Endothelial cell of umbilical vein (primary cell): ENCODE measurements around the gene JMJD6. TPM values are rescaled to one million over a fixed set of nuclear protein-coding genes. Genes with fewer than 3 reads are reported as not detected.

ENCODE experiments used
- BruUV-seq: library from RNA; stranded (reverse); fragments of 400-500 nt; replicated peaks from 2 replicates; lab custom pipeline; 2021; lab: Mats Ljungman, UMichigan
- CTCF ChIA-PET: fragments of 300-600, 350-600 bp; sonication (Branson Sonifier 250); formaldehyde crosslinking; loops from one replicate; lab custom pipeline; 2021; ENCODE audit warnings: antibody characterized with exemption, inconsistent platforms; lab: Charles Lee
- POLR2A ChIA-PET: fragments of 300-600, 350-600 bp; sonication (Branson Sonifier 250); formaldehyde crosslinking; loops from one replicate; lab custom pipeline; 2021; ENCODE audit warnings: antibody characterized with exemption, inconsistent platforms; lab: Charles Lee
- DNase-seq: peaks from one replicate; pipeline ENCODE4 v3.0.0-alpha.2; 2011; ENCODE audit warnings: low read depth, low spot score
- FAIRE-seq: peaks from 2 replicates; lab custom pipeline; 2011; peaks lifted over from hg19 to GRCh38; lab: Jason Lieb, UNC
- H2AFZ ChIP-seq: 2 replicates; pipeline ENCODE4 v1.6.0; 2012; ENCODE audit warnings: low read depth, low read length, control low read depth, inconsistent platforms
- H3K27ac ChIP-seq: 2 replicates; pipeline ENCODE4 v1.5.1; 2011; ENCODE audit warnings: low read depth, mild to moderate bottlenecking, control low read depth, low read length, moderate library complexity; ENCODE audit not compliant: insufficient read depth
- H3K27me3 ChIP-seq, 2 experiments: 2 replicates each; pipeline versions ENCODE4 v1.6.0 to v1.6.1; 2011; ENCODE audit warnings: low read length in 2 of 2, mixed read lengths in 1 of 2; ENCODE audit not compliant: control insufficient read depth in 2 of 2, insufficient read depth in 2 of 2
- H3K36me3 ChIP-seq, 2 experiments: 2 replicates in 1 of 2; 3 replicates in 1 of 2; pipeline ENCODE4 v1.5.1; 2011; ENCODE audit warnings: low read length in 2 of 2, mild to moderate bottlenecking in 1 of 2, moderate library complexity in 1 of 2; ENCODE audit not compliant: control insufficient read depth in 2 of 2, insufficient read depth in 2 of 2; ENCODE audit errors: extremely low read depth in 1 of 2
- H3K4me1 ChIP-seq: 3 replicates; pipeline ENCODE4 v1.5.1; 2011; ENCODE audit warnings: mild to moderate bottlenecking, low read length; ENCODE audit not compliant: control insufficient read depth, insufficient read depth; ENCODE audit errors: extremely low read depth
- H3K4me2 ChIP-seq: 2 replicates; pipeline ENCODE4 v1.6.1; 2011; ENCODE audit warnings: low read length, control low read depth, mixed read lengths; ENCODE audit not compliant: insufficient read depth
- H3K4me3 ChIP-seq, 3 experiments: fragments of 200-600 bp in 1 of 3; sonication (generic), shearing (Covaris generic) in 1 of 3; replicated peaks in 1 of 3; 2 replicates each; pipeline ENCODE4 v1.5.1; 2011 to 2016; ENCODE audit warnings: control low read depth in 3 of 3, low read length in 3 of 3, mild to moderate bottlenecking in 2 of 3, inconsistent platforms in 1 of 3, low read depth in 1 of 3, moderate library complexity in 1 of 3; ENCODE audit not compliant: insufficient read depth in 1 of 3
- H3K79me2 ChIP-seq: 2 replicates; pipeline ENCODE4 v1.6.0; 2012; ENCODE audit warnings: low read length, inconsistent platforms; ENCODE audit not compliant: control insufficient read depth, insufficient read depth
- H3K9ac ChIP-seq: replicated peaks from 2 replicates; pipeline ENCODE3; 2011; ENCODE audit warnings: low read length, control low read depth; ENCODE audit not compliant: insufficient read depth; ENCODE audit errors: extremely low read depth
- H3K9me1 ChIP-seq: replicated peaks from 3 replicates; pipeline ENCODE4 v1.6.0; 2011; ENCODE audit warnings: mild to moderate bottlenecking, low read length; ENCODE audit not compliant: control insufficient read depth, insufficient read depth; ENCODE audit errors: extremely low read depth
- H3K9me3 ChIP-seq: replicated peaks from 2 replicates; pipeline ENCODE4 v1.5.1; 2012; ENCODE audit warnings: low read length, inconsistent platforms; ENCODE audit not compliant: control insufficient read depth, insufficient read depth
- H4K20me1 ChIP-seq: replicated peaks from 2 replicates; pipeline ENCODE3; 2011; ENCODE audit warnings: mild to moderate bottlenecking, low read length; ENCODE audit not compliant: control insufficient read depth, insufficient read depth; ENCODE audit errors: extremely low read depth
- EZH2 ChIP-seq: IDR thresholded peaks from 2 replicates; pipeline ENCODE4 v1.6.1; 2012; ENCODE audit warnings: borderline replicate concordance, low read depth, mild to moderate bottlenecking, moderate library complexity, low read length, inconsistent platforms; ENCODE audit not compliant: severe bottlenecking
- FOS ChIP-seq: IDR thresholded peaks from 2 replicates; pipeline ENCODE4 v1.6.1; 2011; ENCODE audit warnings: mild to moderate bottlenecking, low read length, moderate library complexity, borderline replicate concordance; ENCODE audit not compliant: insufficient read depth
- GATA2 ChIP-seq: IDR thresholded peaks from 2 replicates; pipeline ENCODE4 v1.7.0; 2011; ENCODE audit warnings: low read depth, mild to moderate bottlenecking, moderate library complexity, mixed read lengths, low read length; ENCODE audit not compliant: insufficient read length, insufficient read depth
- JUN ChIP-seq: IDR thresholded peaks from 2 replicates; pipeline ENCODE4 v1.6.1; 2011; ENCODE audit warnings: borderline replicate concordance, low read depth; ENCODE audit not compliant: insufficient read length, insufficient read depth
- MAX ChIP-seq: IDR thresholded peaks from 2 replicates; pipeline ENCODE4 v1.6.1; 2011; ENCODE audit not compliant: insufficient read depth, insufficient read length
- MYC ChIP-seq: IDR thresholded peaks from one replicate; pipeline ENCODE4 v1.6.1; 2011; ENCODE audit warnings: mild to moderate bottlenecking, low read depth, low read length
- POLR2A ChIP-seq: IDR thresholded peaks from 2 replicates; pipeline ENCODE4 v1.6.1; 2012; ENCODE audit warnings: low read depth, mild to moderate bottlenecking, control low read depth, low read length
- POLR2AphosphoS5 ChIP-seq: IDR thresholded peaks from 2 replicates; pipeline ENCODE4 v1.6.1; 2012; ENCODE audit warnings: low read depth, mild to moderate bottlenecking, control low read depth, low read length, moderate library complexity; ENCODE audit not compliant: insufficient read depth
- dilution Hi-C: fragments of 300-500 bp; cut with MboI; formaldehyde crosslinking; loops from one replicate; pipeline ENCODE4 v1.15.0; 2019; ENCODE audit warnings: low sequenced_read_pairs; ENCODE audit not compliant: extremely low pct_ligation_motif_present
- intact Hi-C: fragments of 100-400 bp; cut with micrococcal nuclease; formaldehyde crosslinking; loops from one replicate; pipeline ENCODE4 v1.10.0; 2022
- polyA plus RNA-seq, 4 experiments: library from polyadenylated mRNA; depleted of rRNA in 3 of 4; stranded (reverse) in 3 of 4; unstranded in 1 of 4; fragments of >200 nt; gene quantifications; 2 replicates each; pipeline versions ENCODE4 v1.2.1 to v1.2.3, GENCODE V29; 2011 to 2012; ENCODE audit warnings: missing spikeins in 1 of 4
- total RNA-seq: library from RNA; stranded (reverse); gene quantifications from 2 replicates; pipeline ENCODE4 v1.2.3, GENCODE V29; 2021
- TF ChIP-seq, protein P1 (sequence below), 2 donors: IDR thresholded peaks; 1 replicate in 1 of 2; 2 replicates in 1 of 2; pipeline ENCODE4 v1.5.1; 2011; ENCODE audit warnings: low read length in 2 of 2, mild to moderate bottlenecking in 2 of 2, moderate library complexity in 2 of 2, control low read depth in 1 of 2, inconsistent platforms in 1 of 2, low read depth in 1 of 2; ENCODE audit not compliant: insufficient read depth in 1 of 2; ENCODE audit errors: extremely low read depth in 1 of 2

Gene JMJD6
- total and polyA plus RNA-seq, 2 donors (not counting 3 experiments of a cell fraction or from before 2014, with no cell fraction given): 19.8 to 36.6 TPM

DNA sequence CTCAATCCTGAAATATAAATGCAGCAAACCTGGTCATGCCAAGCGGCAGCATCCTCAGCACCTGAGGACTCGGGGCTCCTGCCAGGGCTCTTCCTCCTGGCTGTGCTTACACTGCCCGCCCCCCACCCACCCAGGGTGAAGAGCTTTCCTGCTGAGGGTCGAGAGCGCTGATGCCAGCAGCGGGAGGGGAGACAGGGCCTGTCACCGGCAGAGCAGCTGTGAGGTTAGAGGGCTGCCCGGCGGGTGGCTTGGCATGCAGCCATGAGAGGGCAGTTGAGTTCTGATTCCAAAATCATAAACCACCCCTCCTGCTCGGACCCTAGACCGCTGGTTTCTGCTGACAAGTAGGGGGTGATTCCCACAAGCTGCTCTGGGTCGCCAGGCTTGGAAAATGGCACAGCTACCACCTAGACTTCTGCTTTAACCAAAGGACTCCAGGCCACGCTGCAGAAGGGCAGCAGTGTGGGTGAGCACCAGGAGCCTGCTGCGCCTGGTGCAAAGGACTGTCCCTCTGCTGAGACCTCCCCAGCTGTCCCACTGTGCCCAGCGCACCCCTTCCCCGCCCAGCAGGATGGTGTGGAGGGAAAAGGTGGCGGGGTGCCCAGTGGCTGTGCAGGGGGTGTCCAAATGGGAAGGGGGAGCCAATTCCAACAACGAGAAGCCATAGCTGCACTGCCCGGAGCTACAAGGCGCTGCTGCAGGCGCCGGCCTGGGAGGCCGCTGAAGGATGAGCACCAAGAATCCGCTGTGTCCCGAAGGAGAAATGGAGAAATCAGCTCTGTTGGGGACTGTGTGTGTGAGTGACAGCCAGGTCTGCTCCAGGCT is 42.3 kb downstream of the JMJD6 start:
- TF ChIP-seq EZH2: no peak
- no peak for TF ChIP-seq MAX
- TF ChIP-seq POLR2AphosphoS5: no peak
- TF ChIP-seq FOS: no peak
- TF ChIP-seq MYC: no peak
- no peak for TF ChIP-seq JUN
- TF ChIP-seq, protein P1, sequence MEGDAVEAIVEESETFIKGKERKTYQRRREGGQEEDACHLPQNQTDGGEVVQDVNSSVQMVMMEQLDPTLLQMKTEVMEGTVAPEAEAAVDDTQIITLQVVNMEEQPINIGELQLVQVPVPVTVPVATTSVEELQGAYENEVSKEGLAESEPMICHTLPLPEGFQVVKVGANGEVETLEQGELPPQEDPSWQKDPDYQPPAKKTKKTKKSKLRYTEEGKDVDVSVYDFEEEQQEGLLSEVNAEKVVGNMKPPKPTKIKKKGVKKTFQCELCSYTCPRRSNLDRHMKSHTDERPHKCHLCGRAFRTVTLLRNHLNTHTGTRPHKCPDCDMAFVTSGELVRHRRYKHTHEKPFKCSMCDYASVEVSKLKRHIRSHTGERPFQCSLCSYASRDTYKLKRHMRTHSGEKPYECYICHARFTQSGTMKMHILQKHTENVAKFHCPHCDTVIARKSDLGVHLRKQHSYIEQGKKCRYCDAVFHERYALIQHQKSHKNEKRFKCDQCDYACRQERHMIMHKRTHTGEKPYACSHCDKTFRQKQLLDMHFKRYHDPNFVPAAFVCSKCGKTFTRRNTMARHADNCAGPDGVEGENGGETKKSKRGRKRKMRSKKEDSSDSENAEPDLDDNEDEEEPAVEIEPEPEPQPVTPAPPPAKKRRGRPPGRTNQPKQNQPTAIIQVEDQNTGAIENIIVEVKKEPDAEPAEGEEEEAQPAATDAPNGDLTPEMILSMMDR (IDR thresholded peaks at IDR 0.05; ENCODE audit: extremely low read depth in 1 of 2, insufficient read depth in 1 of 2, low read depth in 1 of 2, low read length in 2 of 2): no peak
- TF ChIP-seq GATA2: no peak
- no peak for TF ChIP-seq POLR2A
- no peaks in the 10 kb centered on the region for H4K20me1 ChIP-seq
- dilution Hi-C loops (no loop called here), intact Hi-C loops (no loop called here)
- H3K4me3 ChIP-seq: no peak overlapping the region
- H3K36me3 ChIP-seq: peaks cover 0 to 7% of the 10 kb centered on the region in 2 experiments
- H2AFZ ChIP-seq: no peak overlapping the region
- FAIRE-seq: no peak
- no peaks in the 10 kb centered on the region for H3K9me3 ChIP-seq
- peaks cover 10% of the 10 kb centered on the region for H3K4me1 ChIP-seq
- H3K4me2 ChIP-seq: no peak overlapping the region
- CTCF ChIA-PET: interaction anchor here (0.9 kb wide), 2 partner anchors 27 kb away, joined by 3 to 4 read pairs; no protein-coding TSS in a partner anchor
- H3K79me2 ChIP-seq: no peaks in the 10 kb centered on the region
- POLR2A ChIA-PET: no interaction called here
- no peaks in the 10 kb centered on the region for H3K27me3 ChIP-seq
- no peak overlapping the region for H3K27ac ChIP-seq
- H3K9ac ChIP-seq: no peak overlapping the region
- no peaks in the 10 kb centered on the region for H3K9me1 ChIP-seq
- no TSS peak for BruUV-seq
- DNase-seq: no peak
